CMK (cell line): Measurements from ENCODE around the gene SFXN5.
"Not testable (repeated sequence)": the region's sequence is repeated elsewhere in the genome, so short reads cannot be mapped to it uniquely, and the experiment has no call there.

Experiments used
- DNase-seq: peaks from one replicate; pipeline ENCODE4 v3.0.0-alpha.2; 2010; ENCODE audit warnings: low read depth

Gene SFXN5

GRCh38 chr2:73077424-73077795 is 5.9 kb upstream of the SFXN5 start:
- no peak for DNase-seq

GRCh38 chr2:73076701-73077423 is 5.3 kb upstream of the SFXN5 start:
- DNase-seq = no peak

- no peak for DNase-seq
Observed at GRCh38 chr2:73075477-73076373, 4.2 kb upstream of the SFXN5 start.

- DNase-seq = no peak
Observed at GRCh38 chr2:73074110-73075069, 2.9 kb upstream of the SFXN5 start.

DNA sequence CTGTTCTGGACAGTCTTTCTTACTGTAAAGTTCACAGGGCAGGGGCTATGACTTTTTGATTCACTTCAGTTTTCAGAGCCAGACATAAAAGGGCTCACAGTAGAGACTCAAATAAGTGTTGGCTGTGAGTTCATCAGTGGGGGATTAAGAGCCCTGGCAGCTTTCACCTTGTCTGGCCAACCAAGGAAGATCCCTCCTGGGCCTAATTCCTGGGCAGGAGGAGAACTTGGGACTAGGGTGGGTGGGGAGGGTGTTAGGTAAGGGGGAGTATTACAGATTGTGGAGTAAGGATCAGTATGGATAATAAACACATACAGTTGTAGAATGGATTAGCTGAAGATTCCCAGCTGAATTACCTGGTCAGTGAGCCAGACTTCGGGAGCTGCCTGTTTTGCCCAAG is 904 bp upstream of the SFXN5 start:
- DNase-seq = no peak

GRCh38 chr2:73072129-73072395 is 550 bp upstream of the SFXN5 start:
- no peak for DNase-seq

GRCh38 chr2:73070643-73071359 is 711 bp downstream of the SFXN5 start:
- no peak for DNase-seq

DNA sequence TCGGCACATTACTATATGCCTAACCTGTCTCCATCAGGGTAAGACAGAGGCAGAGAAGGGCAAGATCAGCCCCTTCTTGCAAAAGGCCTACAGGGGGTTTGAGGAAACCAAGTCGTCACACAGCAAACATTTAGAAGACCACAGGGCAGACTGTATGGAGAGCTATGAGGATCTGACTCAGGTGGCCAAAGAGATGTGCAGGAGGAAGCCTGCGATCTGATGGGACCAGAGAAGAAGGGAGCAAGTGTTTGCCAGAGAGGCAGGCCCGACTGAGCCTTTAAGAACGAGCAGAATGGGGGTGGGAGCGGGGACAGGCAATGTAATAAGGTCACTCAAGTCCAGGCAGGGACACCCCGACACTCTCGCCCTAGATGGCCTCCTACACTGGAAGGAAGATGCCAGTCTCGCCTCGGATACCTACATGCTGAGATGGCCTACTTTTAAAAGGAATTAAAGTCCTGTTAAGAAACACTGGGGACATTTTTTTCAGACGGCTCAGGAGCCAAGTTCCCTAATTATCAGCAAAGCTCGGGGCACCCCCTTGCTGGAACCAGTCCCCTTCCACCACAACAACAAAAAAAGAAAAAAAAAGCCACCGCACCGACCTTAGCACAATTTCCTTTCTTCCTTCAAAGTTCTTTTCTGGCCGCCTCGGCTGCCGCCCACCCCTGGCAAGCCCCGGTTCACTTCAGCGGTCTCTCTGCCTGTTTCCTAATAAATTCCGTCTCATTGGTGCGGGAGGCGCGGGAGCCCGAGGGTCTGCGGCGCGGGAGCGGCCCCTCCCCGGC is 1.5 kb downstream of the SFXN5 start:
- DNase-seq = no peak

GRCh38 chr2:73069041-73069854 is 2.3 kb downstream of the SFXN5 start:
- DNase-seq = no peak

- no peak for DNase-seq
Observed at GRCh38 chr2:73068147-73068546, 3.4 kb downstream of the SFXN5 start.

DNA sequence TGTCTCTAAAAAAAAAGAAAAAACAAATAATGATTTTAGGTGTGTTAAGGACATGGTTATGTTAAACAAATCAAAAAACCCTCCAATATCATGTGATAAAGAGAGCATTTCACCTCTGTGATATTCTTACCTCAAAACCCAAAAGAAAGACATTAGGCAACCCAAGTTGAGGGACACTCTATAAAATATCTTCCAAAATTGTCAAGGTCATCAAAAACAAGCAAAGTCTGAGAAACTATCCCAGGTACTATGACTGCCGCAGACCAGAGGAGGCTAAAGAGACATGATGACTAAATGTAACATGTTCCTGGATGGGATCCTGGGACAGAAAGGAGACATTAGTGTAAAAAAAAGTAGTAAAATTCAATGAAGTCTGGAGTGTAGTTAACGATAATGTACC is 4.5 kb downstream of the SFXN5 start:
- no peak for DNase-seq

GRCh38 chr2:73065070-73065469 is 6.4 kb downstream of the SFXN5 start:
- not testable (repeated sequence) for DNase-seq

DNA sequence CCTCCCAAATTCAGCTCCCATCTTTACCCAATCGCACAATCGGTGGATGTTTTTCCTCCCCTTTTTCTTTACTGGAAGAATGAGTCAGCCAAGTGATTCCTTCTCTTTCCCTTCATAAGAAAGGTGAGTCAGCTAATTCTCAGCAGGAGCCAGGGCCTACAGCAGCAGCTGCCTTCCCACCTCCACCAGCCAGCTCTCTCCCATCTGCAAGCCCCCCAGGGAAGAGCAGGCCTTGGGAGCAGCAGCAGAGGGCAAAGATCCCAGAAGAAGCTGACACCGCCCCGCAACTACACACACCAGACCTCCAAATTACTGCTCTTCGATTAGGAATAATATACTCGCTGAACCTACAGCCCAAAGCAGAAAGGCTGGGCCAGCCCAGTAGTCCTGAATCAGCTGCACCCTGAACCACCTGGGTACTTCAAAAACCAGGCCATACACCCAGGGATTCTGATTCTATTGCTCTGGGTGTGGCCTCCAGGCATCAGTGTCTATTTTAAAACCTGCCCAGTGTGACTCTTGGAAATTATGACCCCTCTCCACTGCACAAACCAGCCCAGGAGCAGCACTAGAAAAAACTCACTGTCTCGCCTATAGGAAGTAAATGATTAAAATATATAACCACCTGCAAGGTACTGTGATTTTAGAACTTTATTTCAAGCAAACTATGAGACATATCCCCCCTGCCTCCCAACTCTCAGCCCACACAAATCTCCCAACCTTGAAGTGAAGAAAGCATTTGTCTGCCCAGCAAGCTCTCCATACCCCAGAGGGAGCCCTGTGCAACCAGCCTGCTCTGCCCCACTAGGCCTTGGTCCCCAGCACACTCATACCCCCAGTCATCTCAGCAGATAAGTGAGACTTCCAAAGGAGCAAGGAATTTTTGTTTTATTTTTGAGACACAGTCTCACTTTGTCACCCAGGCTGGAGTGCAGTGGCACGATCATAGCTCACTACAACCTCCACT is 7.3 kb downstream of the SFXN5 start:
- no peak for DNase-seq

DNA sequence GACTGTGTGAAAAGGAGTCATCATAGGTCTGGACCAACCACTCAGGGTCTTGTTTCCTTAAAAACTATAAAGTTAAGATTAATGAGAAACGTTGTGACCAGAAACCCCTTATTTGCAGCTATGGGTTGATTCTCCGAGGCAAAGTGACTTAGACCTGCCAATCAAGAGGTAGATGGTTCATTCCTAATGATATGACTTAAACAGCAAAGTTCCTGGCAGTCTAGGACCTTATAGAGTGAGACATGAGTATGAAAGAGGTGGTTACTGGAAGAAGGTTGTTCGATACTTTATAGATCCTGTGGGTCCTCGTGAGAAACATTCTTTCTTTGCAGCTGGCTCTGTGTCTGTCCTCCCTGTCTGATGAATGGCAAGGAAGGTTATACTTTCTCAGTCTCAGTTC is 8.0 kb downstream of the SFXN5 start:
- no peak for DNase-seq

- no peak for DNase-seq
Observed at GRCh38 chr2:73059106-73059505, 12.4 kb downstream of the SFXN5 start.

- DNase-seq = no peak
Observed at GRCh38 chr2:73054980-73055379, 16.5 kb downstream of the SFXN5 start.

DNA sequence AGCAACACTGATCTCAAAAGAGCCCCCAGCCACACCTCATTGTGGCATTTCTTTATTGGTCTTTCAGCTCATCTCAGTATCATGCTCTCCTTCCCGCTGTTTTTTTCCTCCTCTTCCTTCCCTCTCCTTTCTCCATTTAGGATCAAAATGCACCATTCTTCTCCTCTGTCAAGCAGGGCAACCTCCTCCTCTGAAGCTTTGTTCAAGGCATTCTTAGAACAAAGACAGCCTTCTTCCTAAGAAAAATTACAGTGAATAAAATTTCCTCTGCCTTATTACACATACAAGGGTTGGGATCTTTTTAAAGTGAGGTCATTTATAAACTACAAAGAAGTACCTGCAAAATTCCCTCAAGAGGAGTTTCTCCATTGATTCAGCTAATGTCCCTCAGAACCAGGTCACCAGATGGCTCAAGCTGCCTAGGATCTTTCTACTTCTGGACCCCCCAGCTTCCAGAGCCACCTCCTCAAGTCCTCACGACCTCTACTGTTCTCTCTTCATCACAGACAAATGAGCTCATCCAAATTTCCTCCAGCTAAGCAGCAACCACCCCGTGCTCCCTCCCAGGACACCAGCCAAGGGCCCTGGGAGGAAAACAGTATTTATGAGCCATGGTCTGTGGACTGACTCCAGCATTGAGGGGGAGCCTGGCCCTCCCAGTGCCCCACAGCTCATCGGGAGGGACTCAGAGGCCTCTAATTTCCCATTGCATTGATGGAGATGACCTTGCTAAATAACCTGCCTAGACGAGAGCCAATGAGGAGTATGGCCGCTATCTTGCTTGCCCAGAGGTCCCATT is 18.0 kb downstream of the SFXN5 start:
- DNase-seq = no peak

- DNase-seq = no peak
Observed at GRCh38 chr2:73050121-73050545, 21.4 kb downstream of the SFXN5 start.
